Esophagus squamous epithelium (tissue), 4 donors: Measurements from ENCODE around the gene ZBED1.

ENCODE experiments used
- CTCF ChIP-seq, 6 experiments: fragments of 450-650 bp in 4 of 6; fragments of 200-600 bp in 2 of 6; sonication (generic) in 2 of 6; IDR thresholded peaks; one replicate each; pipeline ENCODE4 v1.5.1; 2016 to 2019; ENCODE audit warnings: antibody characterized with exemption in 6 of 6, mild to moderate bottlenecking in 4 of 6, moderate library complexity in 4 of 6
- POLR2A ChIP-seq, 4 donors: fragments of 450-650 bp; IDR thresholded peaks; one replicate each; pipeline ENCODE4 v1.6.1; 2017; ENCODE audit warnings: antibody characterized with exemption in 4 of 4, mild to moderate bottlenecking in 4 of 4, moderate library complexity in 3 of 4

GRCh38 chrX:2442694-2443093 lies 58.1 kb downstream of the ZBED1 start:
- TF ChIP-seq CTCF (IDR thresholded peaks at IDR 0.05) (no peak), POLR2A (IDR thresholded peaks at IDR 0.05) (no peak)
